GF-D8 (cell line): ENCODE results near the gene YOD1.

Source experiments
- DNase-seq: peaks from one replicate; lab custom pipeline; 2025; lab: John Stamatoyannopoulos, UW

Gene YOD1

GRCh38 chr1:207025146-207025880, 25.7 kb downstream of the YOD1 start:
- DNase-seq = no peak

GRCh38 chr1:207024202-207025145, 26.5 kb downstream of the YOD1 start:
- DNase-seq = peak; percentile 38

GRCh38 chr1:207022996-207023679, 27.9 kb downstream of the YOD1 start:
- DNase-seq = no peak

- no peak for DNase-seq
Measured at GRCh38 chr1:207021876-207022596, 29.0 kb downstream of the YOD1 start.

- DNase-seq = no peak
Measured at GRCh38 chr1:207021139-207021861, 29.7 kb downstream of the YOD1 start.

GRCh38 chr1:207020709-207021107, 30.3 kb downstream of the YOD1 start:
- DNase-seq = no peak

- no peak for DNase-seq
Measured at GRCh38 chr1:207020065-207020708, 30.8 kb downstream of the YOD1 start.

- no peak for DNase-seq
Measured at GRCh38 chr1:207019661-207020060, 31.3 kb downstream of the YOD1 start.

- no peak for DNase-seq
Measured at GRCh38 chr1:207019161-207019560, 31.8 kb downstream of the YOD1 start.

GRCh38 chr1:207018707-207019106, 32.3 kb downstream of the YOD1 start:
- no peak for DNase-seq

GRCh38 chr1:207017615-207018559, 33.1 kb downstream of the YOD1 start:
- no peak for DNase-seq

- no peak for DNase-seq
Measured at GRCh38 chr1:207015791-207016190, 35.2 kb downstream of the YOD1 start.

GRCh38 chr1:207014728-207015127, 36.3 kb downstream of the YOD1 start:
- no peak for DNase-seq

GRCh38 chr1:207013321-207014085, 37.5 kb downstream of the YOD1 start:
- DNase-seq = no peak

GRCh38 chr1:207010726-207011125, 40.3 kb downstream of the YOD1 start:
- DNase-seq = no peak

GRCh38 chr1:207009945-207010344, 41.1 kb downstream of the YOD1 start:
- DNase-seq = no peak

GRCh38 chr1:207009182-207009850, 41.7 kb downstream of the YOD1 start:
- no peak for DNase-seq

- DNase-seq = no peak
Measured at GRCh38 chr1:207007352-207008033, 43.5 kb downstream of the YOD1 start.
